Measurements from ENCODE around the gene HOPX.

DNA sequence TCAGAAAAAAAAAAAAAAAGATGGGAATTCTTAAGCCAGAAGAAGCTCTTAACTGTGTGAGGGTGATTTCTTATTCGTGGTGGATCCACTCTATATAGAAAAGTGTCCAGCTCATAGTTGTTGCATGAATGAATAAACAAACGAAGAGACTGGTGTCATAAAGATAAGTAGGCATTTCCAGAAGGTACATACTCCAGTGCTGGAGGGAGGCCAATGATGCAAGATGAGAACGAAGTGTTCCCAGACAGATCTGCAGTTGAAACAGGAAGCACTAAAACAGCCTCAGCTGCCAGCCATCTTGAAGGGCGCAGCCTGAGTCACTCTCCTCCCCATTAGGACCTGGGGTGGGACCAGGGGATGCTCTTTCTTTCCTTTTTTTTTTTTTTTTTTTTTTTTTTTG is 47.4 kb upstream of the HOPX start:
- TF ChIP-seq, protein P1, sequence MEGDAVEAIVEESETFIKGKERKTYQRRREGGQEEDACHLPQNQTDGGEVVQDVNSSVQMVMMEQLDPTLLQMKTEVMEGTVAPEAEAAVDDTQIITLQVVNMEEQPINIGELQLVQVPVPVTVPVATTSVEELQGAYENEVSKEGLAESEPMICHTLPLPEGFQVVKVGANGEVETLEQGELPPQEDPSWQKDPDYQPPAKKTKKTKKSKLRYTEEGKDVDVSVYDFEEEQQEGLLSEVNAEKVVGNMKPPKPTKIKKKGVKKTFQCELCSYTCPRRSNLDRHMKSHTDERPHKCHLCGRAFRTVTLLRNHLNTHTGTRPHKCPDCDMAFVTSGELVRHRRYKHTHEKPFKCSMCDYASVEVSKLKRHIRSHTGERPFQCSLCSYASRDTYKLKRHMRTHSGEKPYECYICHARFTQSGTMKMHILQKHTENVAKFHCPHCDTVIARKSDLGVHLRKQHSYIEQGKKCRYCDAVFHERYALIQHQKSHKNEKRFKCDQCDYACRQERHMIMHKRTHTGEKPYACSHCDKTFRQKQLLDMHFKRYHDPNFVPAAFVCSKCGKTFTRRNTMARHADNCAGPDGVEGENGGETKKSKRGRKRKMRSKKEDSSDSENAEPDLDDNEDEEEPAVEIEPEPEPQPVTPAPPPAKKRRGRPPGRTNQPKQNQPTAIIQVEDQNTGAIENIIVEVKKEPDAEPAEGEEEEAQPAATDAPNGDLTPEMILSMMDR (conservative IDR thresholded peaks at IDR 0.05; ENCODE audit: low read depth, low read length) = no peak
- TF ChIP-seq EZH2 (IDR thresholded peaks at IDR 0.05; ENCODE audit: borderline replicate concordance, low read depth, low read length, poor library complexity, severe bottlenecking) = no peak
